Fibroblast of the aortic adventitia (primary cell): ENCODE measurements around the gene C3orf18. TPM values are rescaled to one million over a fixed set of nuclear protein-coding genes. Genes with fewer than 3 reads are reported as not detected.

Experiments used
- DNase-seq: peaks from one replicate; pipeline ENCODE4 v3.0.0-alpha.2; 2010; ENCODE audit warnings: low read depth
- H3K4me3 ChIP-seq: 2 replicates; pipeline ENCODE4 v1.5.1; 2011; ENCODE audit warnings: low read depth, mild to moderate bottlenecking, control low read depth, low read length, moderate library complexity
- total RNA-seq: library from RNA; depleted of rRNA; stranded (reverse); fragments of >200 nt; gene quantifications from 2 replicates; pipeline ENCODE4 v1.2.3, GENCODE V29; 2012; ENCODE audit warnings: low replicate concordance
- TF ChIP-seq, protein P1 (sequence below): IDR thresholded peaks from 2 replicates; pipeline ENCODE4 v1.5.1; 2011; ENCODE audit warnings: mild to moderate bottlenecking, low read length, control low read depth, inconsistent platforms; ENCODE audit not compliant: insufficient read depth

C3orf18 gene
- total RNA-seq, 1 donor = 13.3 TPM

- TF ChIP-seq, protein P1, sequence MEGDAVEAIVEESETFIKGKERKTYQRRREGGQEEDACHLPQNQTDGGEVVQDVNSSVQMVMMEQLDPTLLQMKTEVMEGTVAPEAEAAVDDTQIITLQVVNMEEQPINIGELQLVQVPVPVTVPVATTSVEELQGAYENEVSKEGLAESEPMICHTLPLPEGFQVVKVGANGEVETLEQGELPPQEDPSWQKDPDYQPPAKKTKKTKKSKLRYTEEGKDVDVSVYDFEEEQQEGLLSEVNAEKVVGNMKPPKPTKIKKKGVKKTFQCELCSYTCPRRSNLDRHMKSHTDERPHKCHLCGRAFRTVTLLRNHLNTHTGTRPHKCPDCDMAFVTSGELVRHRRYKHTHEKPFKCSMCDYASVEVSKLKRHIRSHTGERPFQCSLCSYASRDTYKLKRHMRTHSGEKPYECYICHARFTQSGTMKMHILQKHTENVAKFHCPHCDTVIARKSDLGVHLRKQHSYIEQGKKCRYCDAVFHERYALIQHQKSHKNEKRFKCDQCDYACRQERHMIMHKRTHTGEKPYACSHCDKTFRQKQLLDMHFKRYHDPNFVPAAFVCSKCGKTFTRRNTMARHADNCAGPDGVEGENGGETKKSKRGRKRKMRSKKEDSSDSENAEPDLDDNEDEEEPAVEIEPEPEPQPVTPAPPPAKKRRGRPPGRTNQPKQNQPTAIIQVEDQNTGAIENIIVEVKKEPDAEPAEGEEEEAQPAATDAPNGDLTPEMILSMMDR = no peak
- no peak overlapping the region for H3K4me3 ChIP-seq
- no peak for DNase-seq
These were observed 25.0 kb upstream of the C3orf18 start for GRCh38 chr3:50592568-50592967.

DNA sequence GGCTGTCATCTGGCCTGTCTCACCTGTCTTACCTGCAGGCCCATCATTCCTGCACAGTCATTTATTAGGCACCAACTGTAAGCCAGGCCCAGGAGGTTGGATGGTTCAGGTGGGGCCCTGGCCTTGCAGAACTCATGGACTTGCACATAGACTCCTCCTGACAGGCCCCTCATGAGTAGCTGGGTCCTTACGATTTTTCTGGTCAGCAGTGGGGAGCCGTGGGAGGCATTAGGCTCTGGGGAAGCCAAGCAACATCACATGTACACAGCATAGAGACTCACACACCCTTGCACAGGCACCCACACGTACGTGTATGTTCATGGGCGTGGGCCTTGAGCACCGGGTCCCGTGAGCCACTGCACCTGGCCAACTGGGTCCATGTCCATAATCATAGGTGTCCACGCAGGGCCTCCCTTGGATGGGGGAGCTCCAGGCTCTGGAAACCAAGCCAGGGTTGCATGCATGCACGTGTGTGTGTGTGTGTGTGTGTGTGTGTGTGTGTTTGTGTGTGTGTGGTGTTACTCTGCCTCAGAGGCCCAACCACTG lies 23.7 kb upstream of the C3orf18 start:
- TF ChIP-seq, protein P1 = no peak
- no peak for DNase-seq
- H3K4me3 ChIP-seq = no peak overlapping the region

GRCh38 chr3:50588759-50589433 lies 21.3 kb upstream of the C3orf18 start:
- peak; percentile 38 for DNase-seq
- TF ChIP-seq, protein P1 = no peak
- no peak overlapping the region for H3K4me3 ChIP-seq

- no peak for DNase-seq
- TF ChIP-seq, protein P1 = no peak
These were observed 20.5 kb upstream of the C3orf18 start for GRCh38 chr3:50587806-50588758.

GRCh38 chr3:50587373-50587772 lies 19.8 kb upstream of the C3orf18 start:
- TF ChIP-seq, protein P1 = no peak
- peak; percentile 45 for DNase-seq
- no peak overlapping the region for H3K4me3 ChIP-seq

More at GRCh38 chr3:50587806-50588758, 20.5 kb upstream of the C3orf18 start:
- no peak overlapping the region for H3K4me3 ChIP-seq

DNA sequence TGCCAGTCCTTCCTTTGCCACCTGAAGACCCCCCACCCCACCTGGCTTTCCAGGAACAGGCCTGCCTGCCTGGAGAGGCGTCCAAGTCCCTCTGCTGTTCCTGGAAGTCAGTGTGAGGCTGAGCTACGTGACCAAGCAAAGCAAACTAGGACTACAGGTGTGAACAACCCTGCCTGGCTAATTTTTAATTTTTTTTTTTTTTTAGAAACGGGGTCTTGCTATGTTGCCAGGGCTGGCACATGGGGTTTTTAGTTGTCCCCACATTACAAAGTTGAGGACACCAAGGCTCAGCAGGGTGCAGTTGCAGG lies 19.2 kb upstream of the C3orf18 start:
- DNase-seq = no peak
- TF ChIP-seq, protein P1 = no peak
- no peak overlapping the region for H3K4me3 ChIP-seq
